NCI-H2196 (cell line): ENCODE data around the gene EPB41L2.
"Not testable (repeated sequence)": the region's sequence is repeated elsewhere in the genome, so short reads cannot be mapped to it uniquely, and the experiment has no call there.

Source experiments
- DNase-seq: peaks from one replicate; lab custom pipeline; 2025; ENCODE audit not compliant: unreplicated experiment; lab: John Stamatoyannopoulos, UW

The EPB41L2 gene

DNA sequence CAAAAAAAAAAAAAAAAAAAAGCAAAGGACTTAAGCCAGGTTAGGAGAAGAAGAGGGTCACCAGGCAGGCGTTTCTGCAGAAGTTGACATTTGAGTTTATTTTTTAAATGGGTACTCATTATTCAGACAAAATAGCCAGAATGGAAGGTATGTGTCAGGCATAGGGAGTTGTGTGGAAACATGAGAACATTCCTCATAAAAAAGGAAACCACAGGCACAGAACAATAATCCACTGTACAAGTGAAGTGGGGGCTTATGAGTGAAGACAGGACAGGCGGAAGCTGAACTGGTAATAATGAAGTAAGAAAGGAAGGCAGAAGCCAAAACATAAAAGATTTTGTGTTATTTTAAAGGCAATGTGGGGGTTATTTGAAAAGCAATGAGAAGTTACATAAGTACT lies 104.6 kb downstream of the EPB41L2 start:
- no peak for DNase-seq

DNA sequence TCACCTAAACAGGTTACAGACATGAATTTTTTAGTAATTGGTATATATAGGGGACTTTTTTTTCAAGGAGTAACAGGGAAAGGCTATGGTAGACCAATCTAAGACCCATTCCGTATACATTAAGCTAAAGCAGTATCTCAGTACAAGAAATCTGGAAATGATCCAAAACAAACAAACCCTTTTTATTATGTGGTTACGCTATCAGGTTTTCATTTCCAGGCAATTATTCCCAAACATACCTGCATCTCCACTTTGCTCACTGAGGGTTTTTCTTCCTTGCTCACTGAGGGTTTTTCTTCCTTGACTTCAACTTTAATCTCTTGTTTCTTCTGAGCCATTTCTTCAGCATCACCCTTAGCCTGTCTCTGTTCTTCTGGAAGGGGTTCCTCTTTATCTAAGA lies 107.3 kb downstream of the EPB41L2 start:
- DNase-seq, result no peak

DNA sequence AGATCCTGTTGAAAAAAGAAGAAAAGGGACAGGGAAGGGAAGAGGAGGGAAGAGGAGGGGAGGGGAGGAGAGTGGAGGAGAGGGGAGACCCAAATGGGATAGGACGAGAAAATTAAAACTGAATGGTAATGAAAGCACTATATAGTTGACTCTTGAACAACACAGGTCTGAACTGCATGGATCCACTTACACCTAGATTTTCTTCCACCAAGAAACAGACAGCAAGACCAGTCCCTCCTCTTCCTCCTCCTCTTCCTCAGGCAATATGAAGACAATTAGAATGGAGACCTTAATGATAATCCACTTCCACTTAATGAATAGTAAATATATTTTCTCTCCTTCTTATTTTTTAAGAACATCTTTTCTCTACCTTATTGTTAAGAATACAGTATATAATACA lies 113.5 kb downstream of the EPB41L2 start:
- no peak for DNase-seq

DNA sequence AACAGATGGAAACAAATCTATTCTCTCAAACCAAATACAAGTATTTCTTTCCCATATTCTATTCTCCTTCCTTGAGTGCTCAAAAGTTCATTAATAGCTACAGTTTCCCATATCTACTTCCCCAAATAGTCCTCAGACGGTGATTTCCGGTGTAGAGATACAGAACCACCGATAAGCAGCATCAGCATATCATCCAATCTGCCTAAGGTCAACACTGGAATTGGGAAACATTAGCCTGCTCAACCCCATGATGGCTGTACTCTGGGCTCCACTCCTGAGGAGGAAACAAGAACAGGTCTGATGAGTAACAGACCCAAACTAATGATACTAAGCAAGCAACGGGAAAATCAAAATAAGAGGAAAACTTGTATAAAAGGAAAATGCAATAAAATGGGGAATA lies 115.6 kb downstream of the EPB41L2 start:
- DNase-seq, result no peak

DNA sequence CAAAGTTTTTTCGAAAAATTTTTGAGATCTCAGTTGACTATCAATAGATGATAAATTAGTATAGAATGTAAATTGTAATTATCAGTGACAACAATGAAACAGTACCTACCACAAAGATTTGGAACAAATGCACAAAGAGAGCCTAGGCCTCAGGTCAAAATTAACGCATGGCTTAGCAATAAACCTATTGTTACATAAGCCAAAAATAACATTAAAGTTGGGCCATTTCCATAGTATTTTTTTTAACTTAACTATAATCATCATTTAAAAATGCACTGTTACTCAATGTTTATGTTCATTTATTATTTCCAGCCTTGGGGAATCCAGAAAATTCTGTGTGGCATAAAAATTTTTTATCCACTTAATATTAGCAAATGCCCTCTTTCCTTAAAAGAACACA lies 117.0 kb downstream of the EPB41L2 start:
- DNase-seq, result no peak

DNA sequence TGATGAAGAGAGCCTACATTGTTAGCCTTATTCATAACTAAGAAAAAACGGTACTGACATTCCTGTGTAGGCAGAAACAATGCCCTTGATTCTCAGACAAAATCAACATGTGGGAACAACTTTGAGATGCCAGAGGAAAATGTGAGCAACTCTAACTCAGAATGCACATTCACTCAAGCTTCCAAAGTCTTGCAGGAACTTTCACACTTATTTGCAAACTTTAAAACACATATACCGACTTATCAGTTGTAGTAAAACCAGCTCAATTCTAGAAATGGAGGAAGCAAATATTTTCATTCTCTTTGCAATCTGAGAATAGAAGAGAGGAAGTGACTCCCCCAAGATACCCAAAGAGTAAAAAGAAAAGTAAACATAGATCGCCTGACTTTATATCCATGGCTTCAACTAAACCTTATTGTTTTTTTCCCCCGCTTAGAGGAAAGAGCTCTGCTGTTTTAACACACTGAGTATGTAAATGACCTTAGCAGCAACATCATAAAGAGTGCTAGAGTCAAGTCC lies 117.6 kb downstream of the EPB41L2 start:
- no peak for DNase-seq

DNA sequence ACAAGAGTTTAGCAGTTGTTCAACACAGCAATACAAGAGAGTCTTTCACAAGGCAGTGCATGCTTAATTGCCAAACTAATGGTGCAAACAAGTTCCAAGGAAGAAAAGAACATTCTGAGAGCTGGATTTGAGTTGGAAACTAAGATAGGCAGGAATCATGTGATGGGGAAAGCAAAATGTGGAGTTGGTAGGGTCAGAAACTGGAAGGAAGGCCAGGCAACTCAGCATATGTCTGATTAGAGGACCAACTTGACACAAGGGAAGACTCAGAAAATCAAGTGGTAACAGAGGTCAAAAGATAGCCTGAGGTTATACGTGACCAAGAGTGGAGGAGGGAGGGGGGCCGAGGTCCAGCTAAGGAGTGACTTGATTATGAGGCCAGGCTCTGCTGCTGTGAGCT lies 118.6 kb downstream of the EPB41L2 start:
- DNase-seq, result no peak

DNA sequence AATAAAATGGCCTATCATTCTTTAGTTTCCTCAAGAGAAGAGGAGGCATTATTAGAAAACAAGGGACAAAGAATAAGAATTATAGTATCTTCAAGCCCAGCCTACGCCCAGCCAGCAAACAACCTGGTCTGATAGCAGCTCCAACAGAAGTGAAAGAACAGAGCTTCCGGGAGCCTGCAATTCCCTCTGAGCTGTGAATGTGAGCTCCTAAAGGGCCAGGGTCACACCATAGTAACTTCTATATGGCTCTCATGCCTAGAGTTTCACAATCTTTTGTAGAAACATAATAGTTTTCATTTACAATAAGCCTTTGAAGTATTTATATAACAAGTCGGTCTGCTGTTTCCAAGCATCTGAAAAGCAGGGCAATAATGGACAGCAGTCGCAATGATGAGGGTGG lies 119.3 kb downstream of the EPB41L2 start:
- DNase-seq, result no peak

DNA sequence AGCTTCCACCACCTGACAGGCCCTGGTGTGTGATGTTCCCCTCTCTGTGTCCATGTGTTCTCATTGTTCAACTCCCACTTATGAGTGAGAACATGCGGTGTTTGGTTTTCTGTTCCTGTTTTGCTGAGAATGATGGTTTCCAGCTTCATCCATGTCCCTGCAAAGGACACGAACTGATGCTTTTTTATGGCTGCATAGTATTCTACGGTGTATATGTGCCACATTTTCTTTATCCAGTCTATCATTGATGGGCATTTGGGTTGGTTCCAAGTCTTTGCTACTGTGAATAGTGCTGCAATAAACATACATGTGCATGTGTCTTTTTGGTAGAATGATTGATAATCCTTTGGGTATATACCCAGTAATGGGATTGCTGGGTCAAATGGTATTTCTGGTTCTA lies 120.3 kb downstream of the EPB41L2 start:
- DNase-seq, result not testable (repeated sequence)

DNA sequence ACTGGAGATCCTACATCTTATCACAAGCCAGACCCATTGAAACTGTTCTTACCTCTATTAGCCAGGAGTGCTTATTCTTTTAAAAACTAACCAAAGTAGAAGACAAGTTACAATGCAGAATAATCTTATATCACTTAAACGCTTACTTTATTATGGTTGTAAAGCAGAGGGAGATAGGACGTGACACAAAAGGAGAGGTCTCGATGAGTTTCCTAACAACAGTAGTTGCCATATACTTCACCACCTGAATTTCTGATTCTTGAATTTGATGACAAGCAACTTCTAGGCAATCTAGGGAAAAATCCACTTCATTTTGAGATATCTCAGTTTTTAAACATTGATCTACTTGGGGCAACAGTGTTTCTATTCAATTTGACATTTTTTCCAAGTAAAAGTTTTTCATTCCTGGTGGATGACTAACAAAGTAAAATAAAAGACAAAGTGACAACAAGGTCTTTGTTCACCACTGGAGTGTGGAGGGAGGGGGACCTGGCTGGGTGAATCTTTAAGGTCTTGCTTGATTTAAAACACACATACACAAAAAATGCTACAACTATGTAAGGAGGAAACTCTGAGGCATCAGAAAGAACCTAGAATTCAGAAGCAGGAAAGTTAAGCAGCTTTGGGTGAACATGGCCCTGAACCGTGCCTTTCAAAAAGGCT lies 125.0 kb downstream of the EPB41L2 start:
- no peak for DNase-seq

DNA sequence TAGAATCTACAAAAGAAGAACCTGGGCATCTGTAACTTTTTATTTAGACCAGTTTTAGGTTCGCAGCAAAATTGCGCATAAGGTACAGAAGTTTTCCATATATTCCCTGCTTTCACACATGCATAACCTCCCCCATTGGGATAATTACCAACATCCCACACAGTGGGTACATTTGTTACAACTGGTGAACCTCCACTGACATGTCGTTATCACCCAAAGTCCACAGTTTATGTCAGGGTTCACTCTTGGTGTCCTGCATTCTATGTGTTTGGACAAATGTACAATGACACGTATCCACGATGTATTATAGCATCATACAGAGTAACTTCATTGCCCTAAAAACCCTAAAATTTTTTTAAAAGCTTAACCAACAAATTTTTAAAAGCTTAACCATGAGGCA lies 126.1 kb downstream of the EPB41L2 start:
- no peak for DNase-seq

DNA sequence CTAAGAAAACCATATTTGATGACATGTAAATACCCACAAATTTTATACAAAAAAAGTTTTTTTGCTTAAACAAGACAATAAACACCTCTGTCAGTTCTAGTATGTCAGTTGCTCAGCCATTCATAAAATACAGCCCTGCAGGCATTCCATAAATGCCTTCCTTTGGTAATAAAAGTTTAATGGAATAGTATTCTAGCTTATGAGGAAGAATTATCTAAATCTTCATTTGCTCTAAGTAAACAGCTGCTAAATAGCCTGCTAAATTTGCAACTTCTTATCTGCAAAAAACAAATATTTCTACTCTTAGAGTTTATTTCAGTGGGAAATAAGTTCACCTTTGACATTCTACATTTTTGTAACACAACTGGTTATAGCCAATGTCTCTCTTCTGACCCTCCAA lies 127.1 kb downstream of the EPB41L2 start:
- DNase-seq, result no peak

DNA sequence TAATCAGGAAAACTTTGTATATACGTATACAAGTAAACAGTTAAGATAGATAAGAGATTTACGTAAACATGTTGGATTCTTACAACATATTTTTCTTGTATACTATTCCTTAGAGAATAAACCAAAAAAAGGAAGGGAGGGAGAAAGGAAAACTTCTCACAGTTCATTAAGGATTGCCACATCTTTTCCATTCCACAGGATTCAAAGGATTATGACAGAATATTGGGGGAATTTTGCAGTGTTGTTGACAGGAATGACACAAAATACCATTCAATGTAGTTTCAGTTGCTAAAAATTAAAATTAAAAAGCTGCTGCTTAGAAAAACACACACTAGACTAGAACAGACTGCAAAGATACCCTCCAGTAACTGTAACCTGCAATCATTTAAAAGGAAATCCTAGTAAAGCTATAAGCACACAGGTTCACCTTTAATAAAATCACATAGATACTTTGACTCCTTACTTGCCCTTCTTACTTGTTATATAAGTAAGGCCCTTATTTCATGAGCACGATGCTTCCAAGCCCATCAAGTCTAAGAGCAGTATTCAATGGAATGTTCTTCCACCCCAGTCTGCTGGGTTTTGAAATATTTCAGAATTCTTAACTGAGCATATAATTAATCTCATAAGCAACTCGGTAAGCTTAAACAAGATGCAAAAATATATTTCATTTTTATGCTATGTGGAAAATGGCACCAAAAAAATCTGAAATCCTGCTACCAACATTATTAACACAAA lies 128.0 kb downstream of the EPB41L2 start:
- DNase-seq, result no peak

DNA sequence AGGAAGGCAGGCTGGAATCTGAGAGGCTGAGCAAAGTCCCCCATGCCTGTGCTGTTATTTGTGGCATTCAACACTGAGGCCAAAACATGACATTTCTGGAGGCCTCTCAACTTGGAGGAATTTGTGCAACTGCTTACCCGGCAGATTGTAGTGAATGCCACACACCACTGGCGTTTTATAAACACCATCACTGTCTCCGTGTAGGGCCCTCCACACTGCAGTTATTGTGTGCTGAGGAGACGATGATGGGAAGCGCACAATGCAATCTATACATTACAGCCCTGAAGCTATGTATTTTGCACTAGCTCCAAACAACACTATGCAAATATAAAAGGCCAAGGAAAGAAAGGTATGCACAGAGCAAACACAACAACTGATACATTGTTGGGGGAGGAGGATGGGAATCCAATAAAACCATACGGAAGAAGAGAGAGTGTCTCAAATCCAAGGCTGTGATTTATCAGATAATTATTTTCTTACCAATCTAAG lies 129.3 kb downstream of the EPB41L2 start:
- DNase-seq, result no peak

DNA sequence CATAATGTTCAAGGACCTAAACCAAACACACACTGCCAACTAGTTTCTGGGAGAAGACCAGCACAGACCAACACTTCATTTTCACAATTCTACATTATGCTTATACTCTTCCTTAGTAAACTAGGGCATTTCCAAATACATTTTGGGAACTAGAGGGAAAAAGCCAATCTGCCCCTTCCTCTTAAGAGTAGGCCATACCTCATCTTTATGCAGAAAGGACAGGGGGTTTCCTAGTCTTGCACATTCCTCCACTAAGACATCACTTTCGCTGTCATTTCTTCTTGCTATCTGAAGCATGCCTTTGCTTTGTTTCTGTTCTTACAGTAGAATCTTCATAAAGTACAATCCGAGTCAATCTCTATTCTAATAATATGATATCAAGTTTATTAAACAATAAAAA lies 130.1 kb downstream of the EPB41L2 start:
- no peak for DNase-seq

DNA sequence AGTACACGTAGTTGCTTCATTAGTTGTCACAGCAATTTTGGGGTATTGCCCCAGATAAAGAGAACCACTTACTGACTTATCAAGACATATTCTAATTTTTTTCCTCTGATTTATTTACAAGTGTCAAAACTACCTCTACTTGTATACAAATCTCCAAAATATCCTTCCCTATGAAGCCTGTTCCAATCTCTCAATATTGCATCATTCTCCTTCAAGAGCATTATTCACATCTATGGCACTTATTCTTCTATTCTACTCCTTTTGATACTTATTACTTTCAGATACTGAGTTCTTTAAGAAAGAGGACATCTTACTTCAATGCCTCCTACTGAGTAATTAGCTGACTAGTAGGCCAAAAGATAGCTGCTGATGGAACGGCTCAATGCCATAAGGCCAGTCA lies 130.6 kb downstream of the EPB41L2 start:
- DNase-seq, result no peak

DNA sequence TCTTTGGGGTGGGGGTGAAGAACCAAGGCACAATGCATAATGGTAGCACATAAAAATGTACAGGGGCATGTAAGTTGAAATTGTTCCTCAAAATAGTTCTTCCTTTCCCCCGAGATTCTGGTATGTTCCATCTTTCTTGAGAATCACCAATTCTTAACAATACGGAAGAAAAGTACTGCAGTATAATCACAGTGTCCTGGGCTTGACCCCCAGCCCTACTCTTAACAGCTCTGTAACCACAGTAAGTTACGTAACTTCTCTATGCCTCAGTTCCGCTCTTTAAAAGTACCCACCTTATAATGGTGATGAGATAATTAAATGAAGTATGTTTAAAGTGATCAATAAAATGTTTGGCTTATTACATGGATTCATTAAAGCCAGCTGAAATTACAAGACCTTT lies 131.4 kb downstream of the EPB41L2 start:
- no peak for DNase-seq

DNA sequence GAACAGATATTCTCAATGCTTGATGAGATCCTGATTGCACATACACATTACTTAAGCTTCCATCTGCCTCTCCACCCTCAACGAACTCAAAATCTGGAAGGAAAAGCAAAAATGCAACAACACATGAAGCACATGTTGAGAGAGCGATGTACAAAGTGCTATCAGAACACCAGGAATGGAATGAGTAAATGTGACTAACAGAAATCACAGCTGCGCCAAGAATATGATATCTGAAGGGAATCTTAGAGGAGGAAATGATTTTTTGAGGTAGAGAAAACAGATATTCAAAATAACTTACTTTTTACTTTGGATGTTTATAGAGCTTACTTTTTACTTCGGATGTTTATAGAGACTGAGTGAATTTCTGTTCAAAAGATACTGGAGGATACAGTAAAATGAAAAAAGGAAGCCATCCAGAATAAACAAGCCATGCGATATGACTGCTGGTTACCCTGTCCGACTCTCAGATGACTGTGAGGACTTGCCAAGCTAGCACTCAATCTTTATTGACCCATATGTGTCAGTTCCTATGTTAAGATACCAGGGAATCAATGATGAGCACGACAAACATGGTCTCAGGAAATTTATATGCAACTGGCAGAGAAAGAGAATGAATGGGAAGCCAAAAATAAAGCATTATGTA lies 133.9 kb downstream of the EPB41L2 start:
- no peak for DNase-seq

DNA sequence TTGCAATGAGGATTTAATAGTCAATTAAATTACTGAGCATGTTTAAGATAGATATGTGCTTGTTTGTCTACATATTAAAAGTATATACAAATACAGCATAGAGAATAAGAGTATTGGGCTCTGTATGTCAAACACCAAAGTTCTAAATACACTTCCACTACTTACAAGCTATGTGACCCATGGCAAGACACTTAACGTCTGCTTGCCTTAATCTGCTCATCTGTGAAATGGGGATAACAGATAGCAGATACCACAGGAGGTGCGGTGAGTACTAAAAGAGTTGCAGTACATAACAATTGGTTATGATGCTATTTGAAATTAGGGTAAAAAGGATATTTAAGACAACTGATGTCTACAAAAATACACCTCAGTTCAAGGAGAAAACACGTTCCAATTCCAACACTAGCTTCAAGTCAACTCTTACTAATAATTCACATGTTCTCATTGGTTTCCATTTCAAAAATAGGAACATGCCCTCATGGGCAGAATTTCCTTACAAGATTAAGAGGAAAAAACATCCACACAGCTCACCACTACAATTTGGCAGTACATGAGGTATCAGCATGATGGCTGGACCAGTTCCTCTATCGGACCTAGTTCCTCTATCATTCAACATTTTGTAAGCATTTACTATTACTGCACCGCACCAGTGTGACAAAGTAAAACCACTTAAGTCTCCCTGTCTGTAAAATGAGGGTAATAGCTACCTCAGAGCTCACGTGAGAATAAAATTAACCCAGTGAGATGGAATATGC lies 134.7 kb downstream of the EPB41L2 start:
- no peak for DNase-seq

DNA sequence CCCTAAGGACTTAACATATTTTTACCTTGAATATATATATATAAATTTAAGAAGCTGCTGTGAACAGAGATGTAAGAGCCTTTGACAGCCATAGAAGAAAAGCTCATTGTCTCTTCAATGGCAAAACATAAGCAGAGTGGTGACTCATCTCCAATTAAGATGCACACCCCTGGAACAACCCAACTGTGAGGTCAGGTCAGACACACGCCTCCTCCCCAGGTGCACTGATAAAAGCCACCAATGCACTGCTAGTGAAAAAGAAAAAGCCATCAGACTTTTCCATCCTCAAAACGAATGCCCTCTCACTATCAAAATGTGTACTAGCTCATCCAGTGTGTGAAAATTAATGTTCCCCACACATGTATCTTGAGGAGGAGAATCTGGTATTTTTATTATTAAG lies 135.7 kb downstream of the EPB41L2 start:
- no peak for DNase-seq

DNA sequence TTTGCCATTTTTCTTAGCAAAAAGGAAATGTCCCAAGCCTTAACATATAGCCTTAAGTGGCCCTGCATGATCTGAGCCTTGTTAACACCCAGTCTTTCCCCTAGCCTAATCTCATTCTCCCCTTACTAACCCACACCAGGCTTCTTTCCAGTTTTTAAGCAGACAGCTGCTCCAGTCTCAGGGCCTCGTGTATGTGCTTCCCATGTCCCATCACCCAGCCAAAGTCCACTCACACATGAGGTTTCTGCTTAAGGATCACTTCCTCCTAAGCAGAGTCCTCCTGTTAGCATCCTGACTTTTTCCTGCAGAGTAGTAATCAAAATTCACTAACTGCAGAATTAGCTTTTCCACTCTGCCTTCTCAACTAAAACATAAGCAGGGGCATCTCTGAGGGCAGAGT lies 139.7 kb downstream of the EPB41L2 start:
- DNase-seq, result no peak
